HCT116 (cell line): ENCODE results near the gene GRIA4. TPM values are rescaled to one million over a fixed set of nuclear protein-coding genes. Genes with fewer than 3 reads are reported as not detected.

Source experiments
- ATAC-seq: fragments of 200-7000 bp; cut with Tn5 transposase; 2 replicates; pipeline ENCODE4 v1.9.1; 2020; ENCODE audit warnings: mild to moderate bottlenecking, moderate library complexity
- BruUV-seq: library from RNA; stranded (reverse); fragments of 400-500 nt; replicated peaks from 2 replicates; lab custom pipeline; 2021; lab: Mats Ljungman, UMichigan
- CTCF ChIA-PET: fragments of 300-600 bp; sonication (Branson Sonifier 250); formaldehyde crosslinking; loops from one replicate; lab custom pipeline; 2021; ENCODE audit warnings: antibody characterized with exemption; lab: Charles Lee
- POLR2A ChIA-PET: fragments of 300-600, 350-600 bp; sonication (Branson Sonifier 250); formaldehyde crosslinking; loops from one replicate; lab custom pipeline; 2021; ENCODE audit warnings: antibody characterized with exemption; lab: Charles Lee
- RAD21 ChIA-PET, 2 experiments: fragments of 300-600 bp; sonication (Branson Sonifier 250); formaldehyde crosslinking; loops; one replicate each; lab custom pipeline; 2023; ENCODE audit warnings: low total read pairs in 2 of 2; ENCODE audit not compliant: uncharacterized antibody in 2 of 2, unreplicated experiment in 2 of 2, low non-redundant PET in 1 of 2; lab: Charles Lee
- DNase-seq: peaks from one replicate; pipeline ENCODE4 v3.0.0-alpha.2; 2010; ENCODE audit warnings: low read depth, low spot score
- H2AFZ ChIP-seq: fragments of 200-600 bp; shearing (Covaris generic), sonication (generic); 2 replicates; pipeline ENCODE4 v1.6.1; 2017; ENCODE audit warnings: low read depth, mixed run types, mixed read lengths, antibody characterized with exemption, low read length; ENCODE audit not compliant: poor library complexity, severe bottlenecking
- H3K27ac ChIP-seq: 2 replicates; pipeline ENCODE4 v1.5.1; 2012; ENCODE audit warnings: low read depth, low read length
- H3K27me3 ChIP-seq: fragments of 200-600 bp; sonication (generic); 2 replicates; pipeline ENCODE4 v1.6.1; 2016; ENCODE audit warnings: mixed run types, low read length, mixed read lengths; ENCODE audit not compliant: insufficient read depth
- H3K36me3 ChIP-seq, 2 experiments: fragments of 200-500 bp in 1 of 2; fragments of 200-600 bp in 1 of 2; sonication (Bioruptor generic) in 1 of 2; sonication (generic) in 1 of 2; 2 replicates each; pipeline versions ENCODE4 v1.5.1 to v1.6.1; 2014 to 2016; ENCODE audit warnings: low read length in 2 of 2, inconsistent platforms in 1 of 2, mixed read lengths in 1 of 2, mixed run types in 1 of 2; ENCODE audit not compliant: insufficient read depth in 2 of 2, control insufficient read depth in 1 of 2
- H3K4me1 ChIP-seq, 2 experiments: fragments of 200-600 bp in 1 of 2; sonication (generic) in 1 of 2; 2 replicates each; pipeline versions ENCODE4 v1.5.1 to v1.6.1; 2012 to 2017; ENCODE audit warnings: low read length in 2 of 2, inconsistent platforms in 1 of 2, mild to moderate bottlenecking in 1 of 2, mixed read lengths in 1 of 2, mixed run types in 1 of 2, moderate library complexity in 1 of 2; ENCODE audit not compliant: insufficient read depth in 2 of 2, control insufficient read depth in 1 of 2
- H3K4me2 ChIP-seq: fragments of 200-600 bp; sonication (generic); 2 replicates; pipeline ENCODE4 v1.6.1; 2017; ENCODE audit warnings: mixed run types, low read length, mixed read lengths
- H3K4me3 ChIP-seq, 2 experiments: fragments of 200-600 bp in 1 of 2; sonication (generic) in 1 of 2; replicated peaks in 1 of 2; 2 replicates each; pipeline ENCODE4 v1.5.1; 2011 to 2016; ENCODE audit warnings: low read length in 2 of 2, control low read depth in 1 of 2, low read depth in 1 of 2, mild to moderate bottlenecking in 1 of 2, mixed read lengths in 1 of 2, mixed run types in 1 of 2
- H3K79me2 ChIP-seq: fragments of 200-600 bp; sonication (generic); 2 replicates; pipeline ENCODE4 v1.6.1; 2017; ENCODE audit warnings: mild to moderate bottlenecking, mixed run types, low read length, moderate library complexity, mixed read lengths; ENCODE audit not compliant: insufficient read depth
- H3K9ac ChIP-seq: fragments of 200-600 bp; sonication (generic); 2 replicates; pipeline ENCODE4 v1.6.1; 2016; ENCODE audit warnings: low read length, mixed read lengths
- H3K9me2 ChIP-seq: fragments of 200-600 bp; sonication (generic), shearing (Covaris generic); 2 replicates; pipeline ENCODE4 v1.6.1; 2017; ENCODE audit warnings: mixed run types, mild to moderate bottlenecking, moderate library complexity; ENCODE audit not compliant: insufficient read depth
- H3K9me3 ChIP-seq, 2 experiments: fragments of 200-500 bp in 1 of 2; fragments of 200-600 bp in 1 of 2; sonication (Bioruptor generic) in 1 of 2; sonication (generic) in 1 of 2; 2 replicates each; pipeline ENCODE4 v1.6.1; 2014 to 2017; ENCODE audit warnings: low read length in 2 of 2, mixed read lengths in 2 of 2, inconsistent platforms in 1 of 2, low read depth in 1 of 2, mild to moderate bottlenecking in 1 of 2, mixed run types in 1 of 2, moderate library complexity in 1 of 2; ENCODE audit not compliant: control insufficient read depth in 1 of 2, insufficient read depth in 1 of 2
- H4K20me1 ChIP-seq: fragments of 200-600 bp; sonication (generic), shearing (Covaris generic); 2 replicates; pipeline ENCODE4 v1.6.1; 2017; ENCODE audit warnings: mixed run types, mild to moderate bottlenecking, moderate library complexity; ENCODE audit not compliant: insufficient read depth
- ATF3 ChIP-seq: IDR thresholded peaks from 2 replicates; pipeline ENCODE4 v1.6.1; 2012
- CBX3 ChIP-seq: IDR thresholded peaks from 2 replicates; pipeline ENCODE4 v1.6.1; 2012; ENCODE audit warnings: low read depth
- CEBPB ChIP-seq: IDR thresholded peaks from 2 replicates; pipeline ENCODE4 v1.6.1; 2012; ENCODE audit warnings: low read depth
- EZH2 ChIP-seq: fragments of 200-600 bp; sonication (generic); IDR thresholded peaks from 2 replicates; pipeline ENCODE4 v1.6.1; 2017; ENCODE audit warnings: antibody characterized with exemption, mixed run types
- POLR2A ChIP-seq: IDR thresholded peaks from 2 replicates; pipeline ENCODE4 v1.7.0; 2011; ENCODE audit warnings: borderline replicate concordance; ENCODE audit not compliant: insufficient read depth, insufficient read length; ENCODE audit errors: extremely low read depth
- POLR2AphosphoS5 ChIP-seq: IDR thresholded peaks from 2 replicates; pipeline ENCODE4 v1.6.1; 2011; ENCODE audit warnings: mild to moderate bottlenecking, low read depth, low read length, moderate library complexity
- SP1 ChIP-seq: IDR thresholded peaks from 2 replicates; pipeline ENCODE4 v1.6.1; 2012; ENCODE audit warnings: low read depth
- TCF7L2 ChIP-seq: IDR thresholded peaks from 2 replicates; pipeline ENCODE4 v1.7.0; 2011; ENCODE audit warnings: borderline replicate concordance, inconsistent platforms; ENCODE audit not compliant: insufficient read depth, insufficient read length; ENCODE audit errors: extremely low read depth
- ZFX ChIP-seq: fragments of 450-650 bp; IDR thresholded peaks from 2 replicates; pipeline ENCODE4 v1.6.1; 2017
- ZNF274 ChIP-seq: fragments of 200-500 bp; sonication (Bioruptor generic); IDR thresholded peaks from 2 replicates; pipeline ENCODE4 v1.6.1; 2014; ENCODE audit warnings: mild to moderate bottlenecking, low read depth, low read length, inconsistent platforms
- intact Hi-C: fragments of 100-400 bp; cut with micrococcal nuclease; formaldehyde crosslinking; loops from 2 replicates; pipeline ENCODE4 v1.10.0; 2022
- total RNA-seq: library from RNA; stranded (reverse); gene quantifications from one replicate; pipeline ENCODE4 v1.2.1, GENCODE V29; 2021; ENCODE audit not compliant: unreplicated experiment
- TF ChIP-seq, protein P1 (sequence below): IDR thresholded peaks from 2 replicates; pipeline ENCODE4 v1.6.1; 2011; ENCODE audit warnings: mild to moderate bottlenecking, low read length, moderate library complexity; ENCODE audit not compliant: insufficient replicate concordance; ENCODE audit errors: extremely low read depth
- TF ChIP-seq, protein P2 (sequence below): IDR thresholded peaks from 2 replicates; pipeline ENCODE4 v1.6.1; 2012
- TF ChIP-seq, protein P3 (sequence below), 3 experiments: fragments of 200-600 bp in 1 of 3; sonication (generic) in 1 of 3; IDR thresholded peaks in 2 of 3; conservative IDR thresholded peaks in 1 of 3; 2 replicates each; pipeline ENCODE4 v1.5.1; 2012 to 2017; ENCODE audit warnings: low read depth in 2 of 3, low read length in 2 of 3, antibody characterized with exemption in 1 of 3, borderline replicate concordance in 1 of 3, control low read depth in 1 of 3, mild to moderate bottlenecking in 1 of 3, mixed read lengths in 1 of 3, mixed run types in 1 of 3, moderate library complexity in 1 of 3; ENCODE audit not compliant: insufficient read depth in 1 of 3

Gene GRIA4
- total RNA-seq, 1 experiment from 2014 or later: not detected

DNA sequence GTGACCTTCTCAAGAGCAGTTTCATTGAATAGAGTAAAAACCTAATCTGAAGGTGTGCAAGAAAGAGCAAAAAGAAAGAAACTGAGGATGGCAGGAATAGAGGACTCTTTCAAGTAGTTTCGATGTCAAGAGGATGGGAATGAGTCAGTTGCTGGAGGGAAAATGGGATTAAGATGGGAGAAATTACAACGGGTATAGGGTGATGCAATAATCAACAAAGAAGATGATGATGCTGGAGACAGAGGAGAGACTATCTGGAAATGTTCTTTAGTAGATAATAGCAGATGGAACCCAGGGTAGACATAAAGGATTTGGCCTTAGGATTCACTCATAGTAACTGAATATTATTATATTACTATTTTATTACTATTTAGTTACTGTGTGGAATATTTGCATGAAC is 189.4 kb downstream of the GRIA4 start (continued):
- TF ChIP-seq, protein P1, sequence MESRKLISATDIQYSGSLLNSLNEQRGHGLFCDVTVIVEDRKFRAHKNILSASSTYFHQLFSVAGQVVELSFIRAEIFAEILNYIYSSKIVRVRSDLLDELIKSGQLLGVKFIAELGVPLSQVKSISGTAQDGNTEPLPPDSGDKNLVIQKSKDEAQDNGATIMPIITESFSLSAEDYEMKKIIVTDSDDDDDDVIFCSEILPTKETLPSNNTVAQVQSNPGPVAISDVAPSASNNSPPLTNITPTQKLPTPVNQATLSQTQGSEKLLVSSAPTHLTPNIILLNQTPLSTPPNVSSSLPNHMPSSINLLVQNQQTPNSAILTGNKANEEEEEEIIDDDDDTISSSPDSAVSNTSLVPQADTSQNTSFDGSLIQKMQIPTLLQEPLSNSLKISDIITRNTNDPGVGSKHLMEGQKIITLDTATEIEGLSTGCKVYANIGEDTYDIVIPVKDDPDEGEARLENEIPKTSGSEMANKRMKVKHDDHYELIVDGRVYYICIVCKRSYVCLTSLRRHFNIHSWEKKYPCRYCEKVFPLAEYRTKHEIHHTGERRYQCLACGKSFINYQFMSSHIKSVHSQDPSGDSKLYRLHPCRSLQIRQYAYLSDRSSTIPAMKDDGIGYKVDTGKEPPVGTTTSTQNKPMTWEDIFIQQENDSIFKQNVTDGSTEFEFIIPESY: no peak
- TF ChIP-seq, protein P2, sequence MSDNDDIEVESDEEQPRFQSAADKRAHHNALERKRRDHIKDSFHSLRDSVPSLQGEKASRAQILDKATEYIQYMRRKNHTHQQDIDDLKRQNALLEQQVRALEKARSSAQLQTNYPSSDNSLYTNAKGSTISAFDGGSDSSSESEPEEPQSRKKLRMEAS: no peak
- TF ChIP-seq POLR2AphosphoS5 (no peak), POLR2A (no peak), ZFX (no peak), TCF7L2 (no peak), ZNF274 (no peak)

DNA sequence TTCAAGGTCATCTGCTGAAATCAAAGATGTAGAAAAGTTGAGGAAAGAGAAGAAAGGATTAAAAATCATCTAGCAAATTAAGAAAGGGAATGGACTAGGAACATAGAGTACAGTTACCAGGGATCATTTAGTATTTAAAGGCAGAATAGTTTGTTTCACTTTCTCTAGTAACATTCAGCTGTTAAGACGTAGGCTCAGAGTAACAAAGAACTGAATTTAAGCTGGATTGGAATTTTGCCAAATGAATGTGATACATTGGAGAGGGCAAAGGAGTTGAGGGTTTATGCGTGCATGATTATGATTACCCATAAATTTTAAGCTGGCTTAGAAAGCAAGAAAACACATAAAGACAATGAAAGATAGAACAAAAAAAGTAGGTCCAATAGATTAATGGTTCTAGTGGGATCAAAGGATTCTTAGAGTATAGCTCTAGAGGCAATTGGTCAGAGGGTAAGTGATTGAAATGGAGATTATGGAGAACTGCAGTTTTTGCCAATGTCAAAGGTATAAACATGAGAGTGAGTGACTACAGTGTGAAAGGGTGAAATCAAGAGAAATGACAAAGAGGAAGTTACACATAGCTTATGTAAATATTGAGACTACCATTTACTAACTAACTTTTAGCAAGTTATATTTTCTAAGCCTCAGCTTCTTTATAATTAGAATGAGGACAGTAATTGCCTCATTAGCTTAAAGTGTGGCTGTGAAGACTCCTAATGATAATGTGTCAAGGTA is 190.0 kb downstream of the GRIA4 start:
- intact Hi-C loops: no loop called here
- TF ChIP-seq CBX3 (no peak), EZH2 (no peak), SP1 (no peak), ZNF274 (no peak), CEBPB (no peak), ATF3 (no peak)
- TF ChIP-seq, protein P1: no peak
- TF ChIP-seq, protein P2: no peak
- TF ChIP-seq, protein P3, sequence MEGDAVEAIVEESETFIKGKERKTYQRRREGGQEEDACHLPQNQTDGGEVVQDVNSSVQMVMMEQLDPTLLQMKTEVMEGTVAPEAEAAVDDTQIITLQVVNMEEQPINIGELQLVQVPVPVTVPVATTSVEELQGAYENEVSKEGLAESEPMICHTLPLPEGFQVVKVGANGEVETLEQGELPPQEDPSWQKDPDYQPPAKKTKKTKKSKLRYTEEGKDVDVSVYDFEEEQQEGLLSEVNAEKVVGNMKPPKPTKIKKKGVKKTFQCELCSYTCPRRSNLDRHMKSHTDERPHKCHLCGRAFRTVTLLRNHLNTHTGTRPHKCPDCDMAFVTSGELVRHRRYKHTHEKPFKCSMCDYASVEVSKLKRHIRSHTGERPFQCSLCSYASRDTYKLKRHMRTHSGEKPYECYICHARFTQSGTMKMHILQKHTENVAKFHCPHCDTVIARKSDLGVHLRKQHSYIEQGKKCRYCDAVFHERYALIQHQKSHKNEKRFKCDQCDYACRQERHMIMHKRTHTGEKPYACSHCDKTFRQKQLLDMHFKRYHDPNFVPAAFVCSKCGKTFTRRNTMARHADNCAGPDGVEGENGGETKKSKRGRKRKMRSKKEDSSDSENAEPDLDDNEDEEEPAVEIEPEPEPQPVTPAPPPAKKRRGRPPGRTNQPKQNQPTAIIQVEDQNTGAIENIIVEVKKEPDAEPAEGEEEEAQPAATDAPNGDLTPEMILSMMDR (IDR thresholded peaks at IDR 0.05 in 2 of 3, conservative IDR thresholded peaks at IDR 0.05 in 1 of 3; ENCODE audit: borderline replicate concordance in 1 of 3, insufficient read depth in 1 of 3, low read depth in 2 of 3, low read length in 2 of 3): no peak
- POLR2A ChIA-PET: no interaction called here
- no peaks in the 10 kb centered on the region for H3K79me2 ChIP-seq
- H3K27ac ChIP-seq: no peak overlapping the region
- no peak overlapping the region for H3K4me2 ChIP-seq
- RAD21 ChIA-PET: no interaction called here
- no peak overlapping the region for H2AFZ ChIP-seq
- H3K36me3 ChIP-seq: no peaks in the 10 kb centered on the region
- DNase-seq (no peak), ATAC-seq (no peak)
- H3K9me2 ChIP-seq: no peaks in the 10 kb centered on the region
- no peaks in the 10 kb centered on the region for H3K9me3 ChIP-seq
- no peaks in the 10 kb centered on the region for H4K20me1 ChIP-seq
- CTCF ChIA-PET: no interaction called here
- no peak overlapping the region for H3K9ac ChIP-seq
- no peaks in the 10 kb centered on the region for H3K4me1 ChIP-seq
- no peaks in the 10 kb centered on the region for H3K27me3 ChIP-seq
- no peak overlapping the region for H3K4me3 ChIP-seq
- BruUV-seq: no TSS peak
